ENCODE results near the gene ADAMTS17.

GRCh38 chr15:100346866-100347512 lies 5.2 kb upstream of the ADAMTS17 start:
- TF ChIP-seq POLR2AphosphoS5 (IDR thresholded peaks at IDR 0.05; ENCODE audit: low read depth, low read length) = no peak
- no peak for TF ChIP-seq CTCF (IDR thresholded peaks at IDR 0.05 in 2 of 3, conservative IDR thresholded peaks at IDR 0.05 in 1 of 3; ENCODE audit: borderline replicate concordance in 1 of 3, insufficient read depth in 1 of 3, low read depth in 2 of 3, low read length in 2 of 3)
- TF ChIP-seq SRF (IDR thresholded peaks at IDR 0.05; ENCODE audit: low read depth) = no peak
- no peak for TF ChIP-seq SIN3A (IDR thresholded peaks at IDR 0.05; ENCODE audit: low read depth)
- TF ChIP-seq POLR2A (IDR thresholded peaks at IDR 0.05; ENCODE audit: borderline replicate concordance, extremely low read depth, insufficient read depth, insufficient read length) = no peak

Measured in HCT116 (cell line).